HCT116 (cell line): ENCODE data around the gene UBE2L5. TPM values are rescaled to one million over a fixed set of nuclear protein-coding genes. Genes with fewer than 3 reads are reported as not detected.

ENCODE experiments used
- ATAC-seq: fragments of 200-7000 bp; cut with Tn5 transposase; 2 replicates; pipeline ENCODE4 v1.9.1; 2020; ENCODE audit warnings: mild to moderate bottlenecking, moderate library complexity
- BruUV-seq: library from RNA; stranded (reverse); fragments of 400-500 nt; replicated peaks from 2 replicates; lab custom pipeline; 2021; lab: Mats Ljungman, UMichigan
- CTCF ChIA-PET: fragments of 300-600 bp; sonication (Branson Sonifier 250); formaldehyde crosslinking; loops from one replicate; lab custom pipeline; 2021; ENCODE audit warnings: antibody characterized with exemption; lab: Charles Lee
- POLR2A ChIA-PET: fragments of 300-600, 350-600 bp; sonication (Branson Sonifier 250); formaldehyde crosslinking; loops from one replicate; lab custom pipeline; 2021; ENCODE audit warnings: antibody characterized with exemption; lab: Charles Lee
- RAD21 ChIA-PET, 2 experiments: fragments of 300-600 bp; sonication (Branson Sonifier 250); formaldehyde crosslinking; loops; one replicate each; lab custom pipeline; 2023; ENCODE audit warnings: low total read pairs in 2 of 2; ENCODE audit not compliant: uncharacterized antibody in 2 of 2, unreplicated experiment in 2 of 2, low non-redundant PET in 1 of 2; lab: Charles Lee
- DNase-seq: peaks from one replicate; pipeline ENCODE4 v3.0.0-alpha.2; 2010; ENCODE audit warnings: low read depth, low spot score
- H2AFZ ChIP-seq: fragments of 200-600 bp; shearing (Covaris generic), sonication (generic); 2 replicates; pipeline ENCODE4 v1.6.1; 2017; ENCODE audit warnings: low read depth, mixed run types, mixed read lengths, antibody characterized with exemption, low read length; ENCODE audit not compliant: poor library complexity, severe bottlenecking
- H3K27ac ChIP-seq: 2 replicates; pipeline ENCODE4 v1.5.1; 2012; ENCODE audit warnings: low read depth, low read length
- H3K27me3 ChIP-seq: fragments of 200-600 bp; sonication (generic); 2 replicates; pipeline ENCODE4 v1.6.1; 2016; ENCODE audit warnings: mixed run types, low read length, mixed read lengths; ENCODE audit not compliant: insufficient read depth
- H3K36me3 ChIP-seq, 2 experiments: fragments of 200-500 bp in 1 of 2; fragments of 200-600 bp in 1 of 2; sonication (Bioruptor generic) in 1 of 2; sonication (generic) in 1 of 2; 2 replicates each; pipeline versions ENCODE4 v1.5.1 to v1.6.1; 2014 to 2016; ENCODE audit warnings: low read length in 2 of 2, inconsistent platforms in 1 of 2, mixed read lengths in 1 of 2, mixed run types in 1 of 2; ENCODE audit not compliant: insufficient read depth in 2 of 2, control insufficient read depth in 1 of 2
- H3K4me1 ChIP-seq, 2 experiments: fragments of 200-600 bp in 1 of 2; sonication (generic) in 1 of 2; 2 replicates each; pipeline versions ENCODE4 v1.5.1 to v1.6.1; 2012 to 2017; ENCODE audit warnings: low read length in 2 of 2, inconsistent platforms in 1 of 2, mild to moderate bottlenecking in 1 of 2, mixed read lengths in 1 of 2, mixed run types in 1 of 2, moderate library complexity in 1 of 2; ENCODE audit not compliant: insufficient read depth in 2 of 2, control insufficient read depth in 1 of 2
- H3K4me2 ChIP-seq: fragments of 200-600 bp; sonication (generic); 2 replicates; pipeline ENCODE4 v1.6.1; 2017; ENCODE audit warnings: mixed run types, low read length, mixed read lengths
- H3K4me3 ChIP-seq, 2 experiments: fragments of 200-600 bp in 1 of 2; sonication (generic) in 1 of 2; replicated peaks in 1 of 2; 2 replicates each; pipeline ENCODE4 v1.5.1; 2011 to 2016; ENCODE audit warnings: low read length in 2 of 2, control low read depth in 1 of 2, low read depth in 1 of 2, mild to moderate bottlenecking in 1 of 2, mixed read lengths in 1 of 2, mixed run types in 1 of 2
- H3K79me2 ChIP-seq: fragments of 200-600 bp; sonication (generic); 2 replicates; pipeline ENCODE4 v1.6.1; 2017; ENCODE audit warnings: mild to moderate bottlenecking, mixed run types, low read length, moderate library complexity, mixed read lengths; ENCODE audit not compliant: insufficient read depth
- H3K9ac ChIP-seq: fragments of 200-600 bp; sonication (generic); 2 replicates; pipeline ENCODE4 v1.6.1; 2016; ENCODE audit warnings: low read length, mixed read lengths
- H3K9me2 ChIP-seq: fragments of 200-600 bp; sonication (generic), shearing (Covaris generic); 2 replicates; pipeline ENCODE4 v1.6.1; 2017; ENCODE audit warnings: mixed run types, mild to moderate bottlenecking, moderate library complexity; ENCODE audit not compliant: insufficient read depth
- H3K9me3 ChIP-seq, 2 experiments: fragments of 200-500 bp in 1 of 2; fragments of 200-600 bp in 1 of 2; sonication (Bioruptor generic) in 1 of 2; sonication (generic) in 1 of 2; 2 replicates each; pipeline ENCODE4 v1.6.1; 2014 to 2017; ENCODE audit warnings: low read length in 2 of 2, mixed read lengths in 2 of 2, inconsistent platforms in 1 of 2, low read depth in 1 of 2, mild to moderate bottlenecking in 1 of 2, mixed run types in 1 of 2, moderate library complexity in 1 of 2; ENCODE audit not compliant: control insufficient read depth in 1 of 2, insufficient read depth in 1 of 2
- H4K20me1 ChIP-seq: fragments of 200-600 bp; sonication (generic), shearing (Covaris generic); 2 replicates; pipeline ENCODE4 v1.6.1; 2017; ENCODE audit warnings: mixed run types, mild to moderate bottlenecking, moderate library complexity; ENCODE audit not compliant: insufficient read depth
- CEBPB ChIP-seq: IDR thresholded peaks from 2 replicates; pipeline ENCODE4 v1.6.1; 2012; ENCODE audit warnings: low read depth
- EGR1 ChIP-seq: IDR thresholded peaks from 2 replicates; pipeline ENCODE4 v1.6.1; 2012; ENCODE audit warnings: low read depth
- EZH2phosphoT487 ChIP-seq: fragments of 200-600 bp; IDR thresholded peaks from 2 replicates; pipeline ENCODE4 v1.6.1; 2018; ENCODE audit warnings: antibody characterized with exemption, borderline replicate concordance
- JUND ChIP-seq: IDR thresholded peaks from 2 replicates; pipeline ENCODE4 v1.6.1; 2012
- MAX ChIP-seq: IDR thresholded peaks from 2 replicates; pipeline ENCODE4 v1.6.1; 2012
- POLR2A ChIP-seq: IDR thresholded peaks from 2 replicates; pipeline ENCODE4 v1.7.0; 2011; ENCODE audit warnings: borderline replicate concordance; ENCODE audit not compliant: insufficient read depth, insufficient read length; ENCODE audit errors: extremely low read depth
- POLR2AphosphoS5 ChIP-seq: IDR thresholded peaks from 2 replicates; pipeline ENCODE4 v1.6.1; 2011; ENCODE audit warnings: mild to moderate bottlenecking, low read depth, low read length, moderate library complexity
- RAD21 ChIP-seq: IDR thresholded peaks from 2 replicates; pipeline ENCODE4 v1.6.1; 2012; ENCODE audit warnings: low read depth, mild to moderate bottlenecking
- REST ChIP-seq: IDR thresholded peaks from 2 replicates; pipeline ENCODE4 v1.6.1; 2012; ENCODE audit warnings: low read depth
- SRF ChIP-seq: IDR thresholded peaks from 2 replicates; pipeline ENCODE4 v1.6.1; 2012; ENCODE audit warnings: low read depth
- YY1 ChIP-seq: IDR thresholded peaks from 2 replicates; pipeline ENCODE4 v1.6.1; 2011; ENCODE audit warnings: low read length, low read depth, moderate library complexity, mild to moderate bottlenecking; ENCODE audit not compliant: insufficient replicate concordance; ENCODE audit errors: extremely low read depth
- ZFX ChIP-seq: fragments of 450-650 bp; IDR thresholded peaks from 2 replicates; pipeline ENCODE4 v1.6.1; 2017
- intact Hi-C: fragments of 100-400 bp; cut with micrococcal nuclease; formaldehyde crosslinking; loops from 2 replicates; pipeline ENCODE4 v1.10.0; 2022
- total RNA-seq: library from RNA; stranded (reverse); gene quantifications from one replicate; pipeline ENCODE4 v1.2.1, GENCODE V29; 2021; ENCODE audit not compliant: unreplicated experiment

Gene UBE2L5
- total RNA-seq, 1 experiment from 2014 or later = 0.15 TPM

- ChIA-PET POLR2A (interaction anchor here (2.1 kb wide), 1 partner anchor 33 kb away, joined by 5 read pairs; no protein-coding TSS in a partner anchor), CTCF (no interaction called here), RAD21 (no interaction called here)
- peaks cover 11 to 32% of the 10 kb centered on the region in 2 experiments; a peak in 3 of 4 replicates for H3K4me1 ChIP-seq
- H3K9me2 ChIP-seq = no peaks in the 10 kb centered on the region
- peak overlapping the region; percentile 99 for H3K27ac ChIP-seq
- H2AFZ ChIP-seq = no peak overlapping the region
- peaks cover 7% of the 10 kb centered on the region; the same call in 1 of the 2 replicates for H4K20me1 ChIP-seq
- H3K4me3 ChIP-seq = peak overlapping the region; percentile 67 to 73
- peaks cover 41% of the 10 kb centered on the region for H3K79me2 ChIP-seq
- H3K4me2 ChIP-seq = peak overlapping the region; percentile 87
- DNase-seq (no peak), ATAC-seq (peak; percentile 45)
- no peaks in the 10 kb centered on the region for H3K9me3 ChIP-seq
- no TSS peak for BruUV-seq
- H3K27me3 ChIP-seq = no peaks in the 10 kb centered on the region
- intact Hi-C loops = loop anchor here (1.0 to 10.0 kb wide), 5 partner anchors 127 to 580 kb away; partner anchors contain the start of gene USPL1
- peak; percentile 56; the same call in 1 of the 2 replicates for TF ChIP-seq EGR1
- no peak; the same call in 1 of the 2 replicates for TF ChIP-seq MAX
- no peak for TF ChIP-seq JUND
- no peak for TF ChIP-seq CEBPB
- TF ChIP-seq EZH2phosphoT487 = no peak
- no peak for TF ChIP-seq POLR2A
- TF ChIP-seq ZFX = peak; percentile 89
- no peak for TF ChIP-seq REST
- TF ChIP-seq SRF = no peak
- peak; percentile 37; the same call in 1 of the 2 replicates for TF ChIP-seq POLR2AphosphoS5
- TF ChIP-seq YY1 = peak; percentile 65
- TF ChIP-seq RAD21 = no peak
- peaks cover 21 to 26% of the 10 kb centered on the region in 2 experiments for H3K36me3 ChIP-seq
- peak overlapping the region; percentile 84 for H3K9ac ChIP-seq
These were observed 42.4 kb downstream of the UBE2L5 start for GRCh38 chr13:30464496-30465342.
